ENCODE data around the gene FOXP1. TPM values are rescaled to one million over a fixed set of nuclear protein-coding genes. Genes with fewer than 3 reads are reported as not detected.

The FOXP1 gene
- total and polyA plus RNA-seq, 2 experiments from 2014 or later = 76.8 to 99.8 TPM

DNA sequence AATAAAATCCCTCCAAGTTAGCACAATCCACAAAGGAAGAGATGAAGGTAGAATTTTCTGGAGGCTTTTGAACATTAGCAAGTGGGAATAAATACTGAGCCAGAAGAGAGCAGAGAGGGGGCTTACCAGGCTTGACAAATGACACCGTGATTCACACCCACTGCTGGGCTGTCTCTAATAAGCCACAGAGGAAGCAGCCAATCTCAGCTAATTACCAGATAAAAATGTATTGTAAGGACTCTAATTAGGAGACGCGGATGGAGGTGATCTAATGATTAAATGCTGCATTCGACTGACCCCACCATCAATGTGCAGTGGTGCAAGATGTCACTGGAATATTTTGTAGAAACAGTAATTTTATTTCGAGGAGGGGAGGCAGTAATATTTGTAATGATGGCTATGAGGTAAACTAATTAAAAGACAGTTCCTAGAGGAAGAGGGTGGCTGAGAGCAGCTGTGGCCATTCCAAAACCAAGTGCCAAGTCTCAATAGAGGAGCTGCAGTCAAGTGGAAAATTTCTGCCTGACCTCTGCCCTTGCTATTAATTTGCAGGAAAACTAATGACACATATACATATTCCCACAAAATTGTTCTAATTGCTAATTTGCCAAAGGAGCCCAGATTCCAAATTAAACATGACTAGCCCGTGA lies 602.2 kb downstream of the FOXP1 start:
- Histone ChIP-seq H3K4me2 (no peak overlapping the region), H3K9me2 (replicated peaks; ENCODE audit: insufficient read depth) (no peaks in the 10 kb centered on the region), H3K27ac (peak overlapping the region; percentile 84), H3K27me3 (no peaks in the 10 kb centered on the region), H4K20me1 (ENCODE audit: insufficient read depth, poor library complexity, severe bottlenecking) (no peaks in the 10 kb centered on the region), H3K79me2 (peaks cover 3% of the 10 kb centered on the region), H3K4me3 (no peak overlapping the region), H2AFZ (no peak overlapping the region), H3K9me3 (ENCODE audit: low read depth) (no peaks in the 10 kb centered on the region), H3K36me3 (replicated peaks; ENCODE audit: insufficient read depth, low read depth) (peaks cover 6% of the 10 kb centered on the region), H3K4me1 (ENCODE audit: insufficient read depth) (peaks cover 25% of the 10 kb centered on the region)
- no peak for DNase-seq (ENCODE audit: low spot score)
- TF ChIP-seq, protein P1, sequence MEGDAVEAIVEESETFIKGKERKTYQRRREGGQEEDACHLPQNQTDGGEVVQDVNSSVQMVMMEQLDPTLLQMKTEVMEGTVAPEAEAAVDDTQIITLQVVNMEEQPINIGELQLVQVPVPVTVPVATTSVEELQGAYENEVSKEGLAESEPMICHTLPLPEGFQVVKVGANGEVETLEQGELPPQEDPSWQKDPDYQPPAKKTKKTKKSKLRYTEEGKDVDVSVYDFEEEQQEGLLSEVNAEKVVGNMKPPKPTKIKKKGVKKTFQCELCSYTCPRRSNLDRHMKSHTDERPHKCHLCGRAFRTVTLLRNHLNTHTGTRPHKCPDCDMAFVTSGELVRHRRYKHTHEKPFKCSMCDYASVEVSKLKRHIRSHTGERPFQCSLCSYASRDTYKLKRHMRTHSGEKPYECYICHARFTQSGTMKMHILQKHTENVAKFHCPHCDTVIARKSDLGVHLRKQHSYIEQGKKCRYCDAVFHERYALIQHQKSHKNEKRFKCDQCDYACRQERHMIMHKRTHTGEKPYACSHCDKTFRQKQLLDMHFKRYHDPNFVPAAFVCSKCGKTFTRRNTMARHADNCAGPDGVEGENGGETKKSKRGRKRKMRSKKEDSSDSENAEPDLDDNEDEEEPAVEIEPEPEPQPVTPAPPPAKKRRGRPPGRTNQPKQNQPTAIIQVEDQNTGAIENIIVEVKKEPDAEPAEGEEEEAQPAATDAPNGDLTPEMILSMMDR (IDR thresholded peaks at IDR 0.05; ENCODE audit: poor library complexity) = no peak
- TF ChIP-seq EZH2phosphoT487 (IDR thresholded peaks at IDR 0.05; ENCODE audit: low read depth, severe bottlenecking, unreplicated experiment) (no peak), EZH2 (IDR thresholded peaks at IDR 0.05; ENCODE audit: borderline replicate concordance) (no peak)
- 90% methylated on average over 6 of the region's 6 CpGs for WGBS (ENCODE audit: low lambda C conversion rate, missing lambda C conversion rate)

- H3K4me3 ChIP-seq = no peak overlapping the region
- peaks cover 3% of the 10 kb centered on the region for H3K79me2 ChIP-seq
- H3K9me3 ChIP-seq (ENCODE audit: low read depth) = no peaks in the 10 kb centered on the region
- no peaks in the 10 kb centered on the region for H4K20me1 ChIP-seq (ENCODE audit: insufficient read depth, poor library complexity, severe bottlenecking)
- H3K9me2 ChIP-seq (replicated peaks; ENCODE audit: insufficient read depth) = no peaks in the 10 kb centered on the region
- H2AFZ ChIP-seq = no peak overlapping the region
- H3K27ac ChIP-seq = no peak overlapping the region
- no peak overlapping the region for H3K4me2 ChIP-seq
- TF ChIP-seq, protein P1 (IDR thresholded peaks at IDR 0.05; ENCODE audit: poor library complexity) = no peak
- no peak for TF ChIP-seq EZH2phosphoT487 (IDR thresholded peaks at IDR 0.05; ENCODE audit: low read depth, severe bottlenecking, unreplicated experiment)
- no peak for TF ChIP-seq EZH2 (IDR thresholded peaks at IDR 0.05; ENCODE audit: borderline replicate concordance)
- no peaks in the 10 kb centered on the region for H3K27me3 ChIP-seq
- DNase-seq (ENCODE audit: low spot score) = no peak
- WGBS (ENCODE audit: low lambda C conversion rate, missing lambda C conversion rate) = 89% methylated on average over 8 of the region's 8 CpGs
- H3K36me3 ChIP-seq (replicated peaks; ENCODE audit: insufficient read depth, low read depth) = peaks cover 6% of the 10 kb centered on the region
- peaks cover 25% of the 10 kb centered on the region for H3K4me1 ChIP-seq (ENCODE audit: insufficient read depth)
Measured at GRCh38 chr3:70980646-70981170, 602.8 kb downstream of the FOXP1 start.

- Histone ChIP-seq H3K9me3 (ENCODE audit: low read depth) (no peaks in the 10 kb centered on the region), H3K27ac (no peak overlapping the region), H3K36me3 (replicated peaks; ENCODE audit: insufficient read depth, low read depth) (peaks cover 6% of the 10 kb centered on the region), H3K4me3 (no peak overlapping the region), H2AFZ (no peak overlapping the region), H3K4me2 (no peak overlapping the region), H3K4me1 (ENCODE audit: insufficient read depth) (peaks cover 25% of the 10 kb centered on the region), H4K20me1 (ENCODE audit: insufficient read depth, poor library complexity, severe bottlenecking) (no peaks in the 10 kb centered on the region), H3K9me2 (replicated peaks; ENCODE audit: insufficient read depth) (no peaks in the 10 kb centered on the region), H3K27me3 (no peaks in the 10 kb centered on the region), H3K79me2 (peaks cover 3% of the 10 kb centered on the region)
- DNase-seq (ENCODE audit: low spot score) = no peak
- TF ChIP-seq, protein P1 (IDR thresholded peaks at IDR 0.05; ENCODE audit: poor library complexity) = no peak
- TF ChIP-seq EZH2 (IDR thresholded peaks at IDR 0.05; ENCODE audit: borderline replicate concordance) = no peak
- TF ChIP-seq EZH2phosphoT487 (IDR thresholded peaks at IDR 0.05; ENCODE audit: low read depth, severe bottlenecking, unreplicated experiment) = no peak
- WGBS (ENCODE audit: low lambda C conversion rate, missing lambda C conversion rate) = 91% methylated on average over 7 of the region's 7 CpGs
Measured at GRCh38 chr3:70979983-70980645, 603.4 kb downstream of the FOXP1 start.
